GM21390 (cell line): Measurements from ENCODE around the gene TTF1.
A peak's percentile ranks its signal among the peaks of the same experiment; 100 is the strongest.

ENCODE experiments used
- ATAC-seq: cut with Tn5 transposase; IDR thresholded peaks from one replicate; pipeline ENCODE4 v1.9.1; 2021; ENCODE audit not compliant: unreplicated experiment

The TTF1 gene

GRCh38 chr9:132367613-132368313 lies 38.9 kb downstream of the TTF1 start:
- no peak for ATAC-seq

GRCh38 chr9:132366481-132366880 lies 40.2 kb downstream of the TTF1 start:
- no peak for ATAC-seq

GRCh38 chr9:132365986-132366385 lies 40.7 kb downstream of the TTF1 start:
- ATAC-seq = no peak

GRCh38 chr9:132364068-132364467 lies 42.6 kb downstream of the TTF1 start:
- no peak for ATAC-seq

GRCh38 chr9:132357764-132358163 lies 48.9 kb downstream of the TTF1 start:
- no peak for ATAC-seq

GRCh38 chr9:132356324-132356924 lies 50.2 kb downstream of the TTF1 start:
- ATAC-seq = no peak

GRCh38 chr9:132354637-132355355 lies 51.8 kb downstream of the TTF1 start, which contains the start of gene SETX:
Gene SETX (minus strand): TSS chr9:132354986. CDS start chr9:132349428, 5,558 bp downstream.
- ATAC-seq = peak; percentile 88

GRCh38 chr9:132351404-132352045 lies 55.1 kb downstream of the TTF1 start:
- ATAC-seq = no peak

- no peak for ATAC-seq
Measured at GRCh38 chr9:132350861-132351315, 55.8 kb downstream of the TTF1 start.

GRCh38 chr9:132348676-132349075 lies 58.0 kb downstream of the TTF1 start:
- no peak for ATAC-seq

- ATAC-seq = no peak
Measured at GRCh38 chr9:132346177-132346576, 60.5 kb downstream of the TTF1 start.

- no peak for ATAC-seq
Measured at GRCh38 chr9:132341177-132341840, 65.3 kb downstream of the TTF1 start.

GRCh38 chr9:132334364-132334763 lies 72.3 kb downstream of the TTF1 start:
- ATAC-seq = no peak

GRCh38 chr9:132333556-132333955 lies 73.1 kb downstream of the TTF1 start:
- ATAC-seq = no peak

- no peak for ATAC-seq
Measured at GRCh38 chr9:132328580-132328979, 78.1 kb downstream of the TTF1 start.

- ATAC-seq = no peak
Measured at GRCh38 chr9:132327537-132327936, 79.1 kb downstream of the TTF1 start.
